GM12864 (cell line): ENCODE measurements around the gene DENND5B.

ENCODE experiments used
- DNase-seq: peaks from one replicate; pipeline ENCODE4 v3.0.0-alpha.2; 2011; ENCODE audit warnings: low read depth
- H3K4me3 ChIP-seq: 2 replicates; pipeline ENCODE4 v1.5.1; 2011; ENCODE audit warnings: mild to moderate bottlenecking, low read depth, low read length, control low read depth
- TF ChIP-seq, protein P1 (sequence below): IDR thresholded peaks from 2 replicates; pipeline ENCODE4 v1.5.1; 2011; ENCODE audit warnings: low read depth, mild to moderate bottlenecking, moderate library complexity, low read length, control low read depth, inconsistent platforms; ENCODE audit errors: missing control alignments

Gene DENND5B

GRCh38 chr12:31591380-31591901 lies 505 bp upstream of the DENND5B start:
- H3K4me3 ChIP-seq = peak overlapping the region; percentile 88
- TF ChIP-seq, protein P1, sequence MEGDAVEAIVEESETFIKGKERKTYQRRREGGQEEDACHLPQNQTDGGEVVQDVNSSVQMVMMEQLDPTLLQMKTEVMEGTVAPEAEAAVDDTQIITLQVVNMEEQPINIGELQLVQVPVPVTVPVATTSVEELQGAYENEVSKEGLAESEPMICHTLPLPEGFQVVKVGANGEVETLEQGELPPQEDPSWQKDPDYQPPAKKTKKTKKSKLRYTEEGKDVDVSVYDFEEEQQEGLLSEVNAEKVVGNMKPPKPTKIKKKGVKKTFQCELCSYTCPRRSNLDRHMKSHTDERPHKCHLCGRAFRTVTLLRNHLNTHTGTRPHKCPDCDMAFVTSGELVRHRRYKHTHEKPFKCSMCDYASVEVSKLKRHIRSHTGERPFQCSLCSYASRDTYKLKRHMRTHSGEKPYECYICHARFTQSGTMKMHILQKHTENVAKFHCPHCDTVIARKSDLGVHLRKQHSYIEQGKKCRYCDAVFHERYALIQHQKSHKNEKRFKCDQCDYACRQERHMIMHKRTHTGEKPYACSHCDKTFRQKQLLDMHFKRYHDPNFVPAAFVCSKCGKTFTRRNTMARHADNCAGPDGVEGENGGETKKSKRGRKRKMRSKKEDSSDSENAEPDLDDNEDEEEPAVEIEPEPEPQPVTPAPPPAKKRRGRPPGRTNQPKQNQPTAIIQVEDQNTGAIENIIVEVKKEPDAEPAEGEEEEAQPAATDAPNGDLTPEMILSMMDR = no peak
- DNase-seq = peak; percentile 44

DNA sequence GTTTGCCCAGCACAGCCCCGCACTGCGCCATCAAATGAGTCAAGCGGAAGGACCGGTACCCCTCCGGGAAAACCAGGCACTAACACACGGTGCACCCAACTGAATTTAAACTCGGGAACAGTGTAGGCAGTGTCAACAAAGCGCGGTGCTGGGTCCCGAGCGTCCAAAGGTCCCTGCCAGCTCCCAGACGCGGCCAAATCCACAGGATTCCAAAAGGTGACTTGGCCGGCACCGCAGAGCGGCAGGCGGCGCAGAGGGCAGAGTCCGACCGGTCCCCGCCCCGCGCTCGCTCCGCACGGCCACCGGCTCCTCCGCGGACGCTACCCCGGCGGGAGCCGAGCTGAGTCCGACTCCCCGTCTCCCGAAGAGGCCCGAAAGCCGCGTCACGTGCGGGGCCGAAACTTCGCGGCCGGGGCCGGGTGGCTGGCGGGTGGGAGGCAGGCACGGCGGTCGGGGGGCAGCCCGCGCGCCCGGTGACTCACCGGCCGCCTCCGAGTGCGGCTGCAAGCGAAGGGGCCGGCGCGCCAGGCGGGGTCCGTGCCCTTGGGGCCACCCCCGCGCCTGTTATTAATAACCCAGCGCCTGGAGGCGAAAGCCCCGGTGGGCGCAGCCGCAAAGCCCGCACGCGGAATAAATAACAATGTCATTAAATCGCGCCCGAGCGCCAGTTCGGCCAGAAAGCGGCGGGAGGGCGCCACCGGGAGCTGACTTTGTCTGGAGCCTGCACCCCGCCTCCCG lies 863 bp downstream of the DENND5B start:
- DNase-seq = no peak
- TF ChIP-seq, protein P1 = no peak
- H3K4me3 ChIP-seq = peak overlapping the region; percentile 88

DNA sequence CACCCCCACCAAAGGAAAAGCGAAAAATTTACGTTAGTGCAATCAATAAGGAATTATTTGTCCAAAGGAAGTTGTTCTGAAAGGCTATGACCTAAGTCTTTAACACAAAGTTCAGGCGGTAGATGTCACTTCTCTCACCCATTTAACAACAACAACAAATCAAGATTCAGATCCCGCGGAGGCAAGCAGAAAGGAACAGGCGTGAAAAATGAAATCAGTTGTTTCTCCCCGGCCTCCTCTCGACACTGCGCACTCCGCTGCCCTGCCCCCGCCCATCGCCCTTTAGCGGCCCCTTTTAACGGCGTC lies 1.4 kb downstream of the DENND5B start:
- H3K4me3 ChIP-seq = peak overlapping the region; percentile 88
- DNase-seq = peak; percentile 47
- TF ChIP-seq, protein P1 = no peak

DNA sequence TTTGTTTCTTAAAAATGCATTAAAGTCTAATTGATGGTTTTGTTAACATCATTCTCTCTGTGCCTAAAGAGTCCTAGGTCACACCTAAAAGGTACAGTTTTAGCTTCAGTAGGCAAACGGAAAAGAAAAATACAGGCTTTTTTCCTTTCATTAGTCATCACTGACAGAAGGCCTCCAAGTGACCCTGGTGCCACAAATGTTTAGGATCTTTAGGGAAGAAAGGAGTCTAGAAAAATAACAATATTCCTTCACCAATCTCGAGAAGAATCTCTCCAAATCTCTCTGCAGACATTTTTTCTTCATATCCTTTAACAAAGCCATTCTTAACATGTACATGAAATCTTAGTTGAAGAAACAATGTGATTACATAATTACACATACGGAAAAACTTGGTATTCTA lies 2.0 kb downstream of the DENND5B start:
- TF ChIP-seq, protein P1 = no peak
- no peak for DNase-seq
- H3K4me3 ChIP-seq = peak overlapping the region; percentile 88

GRCh38 chr12:31586728-31587127 lies 4.2 kb downstream of the DENND5B start:
- peak overlapping the region; percentile 23; the same call in 1 of the 2 replicates for H3K4me3 ChIP-seq
- TF ChIP-seq, protein P1 = no peak
- DNase-seq = peak; percentile 49

DNA sequence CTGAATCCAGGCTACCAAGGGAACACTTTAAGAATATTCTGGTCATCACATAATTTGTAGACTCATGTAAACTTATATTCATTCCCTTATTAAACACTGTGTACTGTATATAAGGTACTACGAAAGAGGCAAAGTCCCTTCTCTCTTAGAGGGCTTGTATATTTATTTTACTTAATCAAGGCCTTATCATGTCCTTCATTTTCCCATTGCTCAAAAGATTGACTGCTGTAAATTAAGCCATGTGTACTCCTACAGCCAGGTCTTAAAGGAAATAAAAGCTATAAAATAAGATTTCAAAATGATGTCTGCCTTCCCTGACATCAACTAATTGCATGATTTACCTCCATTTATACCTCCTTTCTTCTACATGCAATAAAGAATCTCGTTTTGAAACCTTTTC lies 5.0 kb downstream of the DENND5B start:
- TF ChIP-seq, protein P1 = no peak
- no peak for DNase-seq
- no peak overlapping the region for H3K4me3 ChIP-seq

GRCh38 chr12:31585271-31585670 lies 5.7 kb downstream of the DENND5B start:
- H3K4me3 ChIP-seq = no peak overlapping the region
- TF ChIP-seq, protein P1 = no peak
- DNase-seq = no peak
